Heart right ventricle (tissue), 16 donors: ENCODE results near the gene POM121L2. TPM values are rescaled to one million over a fixed set of nuclear protein-coding genes. Genes with fewer than 3 reads are reported as not detected.

Source experiments
- ATAC-seq, 8 donors: fragments of 200-7000 bp; cut with Tn5 transposase; one replicate each; pipeline ENCODE4 v1.9.1; 2020; ENCODE audit warnings: mild to moderate bottlenecking in 8 of 8, moderate library complexity in 8 of 8, moderate number of reproducible peaks in 1 of 8
- DNase-seq, 2 donors: peaks; one replicate each; pipeline ENCODE4 v3.0.0-alpha.2; 2020
- H3K27ac ChIP-seq, 10 donors: fragments of 200-600 bp; sonication (generic) in 2 of 10; one replicate each; pipeline versions ENCODE4 v1.5.0 to v1.8.0; 2020 to 2022; ENCODE audit warnings: mild to moderate bottlenecking in 3 of 10
- H3K27me3 ChIP-seq, 7 donors: fragments of 200-600 bp; one replicate each; pipeline ENCODE4 v1.8.0; 2021 to 2022; ENCODE audit warnings: mild to moderate bottlenecking in 2 of 7
- H3K36me3 ChIP-seq, 9 donors: fragments of 200-600 bp; sonication (generic) in 1 of 9; one replicate each; pipeline versions ENCODE4 v1.5.0 to v1.8.0; 2020 to 2022; ENCODE audit warnings: mild to moderate bottlenecking in 2 of 9
- H3K4me1 ChIP-seq, 9 donors: fragments of 200-600 bp; sonication (generic) in 1 of 9; one replicate each; pipeline versions ENCODE4 v1.5.0 to v1.8.0; 2020 to 2022; ENCODE audit warnings: mild to moderate bottlenecking in 4 of 9
- H3K4me3 ChIP-seq, 10 donors: fragments of 200-600 bp; sonication (generic) in 2 of 10; one replicate each; pipeline versions ENCODE4 v1.5.0 to v1.8.0; 2020 to 2022; ENCODE audit warnings: mild to moderate bottlenecking in 7 of 10, moderate library complexity in 2 of 10
- H3K9me3 ChIP-seq, 11 donors: fragments of 200-600 bp in 10 of 11; sonication (generic) in 2 of 11; one replicate each; pipeline versions ENCODE4 v1.5.0 to v1.8.0; 2013 to 2022; ENCODE audit warnings: mild to moderate bottlenecking in 2 of 11, control low read depth in 1 of 11, moderate library complexity in 1 of 11
- WGBS, 2 donors: extraction: QIAGEN DNeasy Blood & Tissue Kit; methylation state at CpG; one replicate each; pipeline ENCODE4 v1.1.7; 2013; ENCODE audit warnings: inconsistent platforms in 1 of 2; 5-methylcytosine and 5-hydroxymethylcytosine counted together
- intact Hi-C, 10 donors: fragments of 100-400 bp; cut with DNase I; formaldehyde crosslinking; loops; one replicate each; pipeline versions ENCODE4 v1.11.1 to v1.14.2; 2022
- polyA plus RNA-seq, 2 donors: library from polyadenylated mRNA; stranded (reverse); fragments of 200-250 nt; gene quantifications; one replicate each; pipeline ENCODE4 v1.2.3, GENCODE V29; 2013
- total RNA-seq, 10 donors: library from RNA; stranded (reverse); fragmentation: NEBNext Ultra II Directional in 3 of 10; extraction: Animal tissue kit (Norgen Biotek cat#: 25700) in 3 of 10; gene quantifications; one replicate each; pipeline versions ENCODE4 v1.2.1 to v1.2.4, GENCODE V29; 2021 to 2023
- TF ChIP-seq, protein P1 (sequence below), 9 donors: fragments of 200-600 bp; sonication (generic) in 2 of 9; IDR thresholded peaks; one replicate each; pipeline versions ENCODE4 v1.5.0 to v1.8.0; 2021 to 2022; ENCODE audit warnings: antibody characterized with exemption in 9 of 9, mild to moderate bottlenecking in 5 of 9, moderate library complexity in 1 of 9
- donor health status: Arrhythmogenic right ventricular cardiomyopathy.
- donor health status: ischemic (EF 13 %, LVEDD 7.1; RV severe dilation, severe dysfunction).
- donor health status: healthy with polysubstance abuse.
- donor health status: DM: no; HTN: yes; CAD: no.
- donor health status: DM: no; HTN: no; CAD: no.
- donor health status: ischemic (EF 25% LVEDD 6.9; RV normal size, moderate dysfunction).
- donor health status: ischemic (EF 25% LVEDD 5.7; RV mildly dilated, moderate dysfunction).
- donor health status: healthy.
- donor health status: DM: yes; HTN: yes; CAD: no.
- donor health status: Ischemic cardiomyopathy.
- donor health status: ischemic (EF 35%, LVEDD 5.7; RV mildly dilated, moderate dysfunction).
- donor health status: nonischemic (EF 11% LVEDD 7.7; RV severe dilation, severe dysfunction).
- donor health status: DM: yes; HTN: yes; CAD: no.
- donor health status: PGD.
- donor health status: ischemic (EF 29% LVEDD 5.4; RV normal size, mild dysfunction).
- donor health status: nonischemic (EF 23%, LVEDD 6.1; RV moderate dilation, normal function).

POM121L2 gene
- total and polyA plus RNA-seq, 12 donors, result not detected

DNA sequence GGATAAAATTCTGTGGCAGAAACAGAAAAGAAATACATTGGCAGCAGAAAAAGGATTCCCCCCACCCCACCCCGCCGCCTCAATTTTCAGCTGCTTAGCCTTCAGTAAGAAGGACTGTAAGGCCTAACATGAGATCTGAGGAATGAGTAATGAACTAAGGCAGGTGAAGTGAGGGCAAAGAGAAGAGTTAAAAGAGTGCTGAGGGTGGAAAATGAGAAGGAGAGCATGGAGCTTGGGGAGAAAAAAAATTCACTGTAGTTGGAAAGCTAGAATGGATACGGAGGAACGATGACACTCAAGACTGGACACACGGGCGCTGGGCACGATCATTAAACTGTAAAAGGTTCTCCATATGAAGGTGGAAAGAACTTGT, 14.6 kb downstream of the POM121L2 start:
- no peak overlapping the region for H3K4me3 ChIP-seq
- H3K27ac ChIP-seq, result no peak overlapping the region
- peaks cover 20 to 100% (median 100%) of the 10 kb centered on the region in 7 donors for H3K27me3 ChIP-seq
- WGBS, 2 donors, result 11 to 14% methylated on average over 7 of the region's 7 CpGs
- intact Hi-C loops, result no loop called here
- no peaks in the 10 kb centered on the region for H3K36me3 ChIP-seq
- peaks cover 0 to 4% (median 0%) of the 10 kb centered on the region in 9 donors for H3K4me1 ChIP-seq
- H3K9me3 ChIP-seq, result peaks cover 0 to 14% (median 0%) of the 10 kb centered on the region in 11 donors
- DNase-seq (no peak), ATAC-seq (no peak)
- TF ChIP-seq, protein P1, sequence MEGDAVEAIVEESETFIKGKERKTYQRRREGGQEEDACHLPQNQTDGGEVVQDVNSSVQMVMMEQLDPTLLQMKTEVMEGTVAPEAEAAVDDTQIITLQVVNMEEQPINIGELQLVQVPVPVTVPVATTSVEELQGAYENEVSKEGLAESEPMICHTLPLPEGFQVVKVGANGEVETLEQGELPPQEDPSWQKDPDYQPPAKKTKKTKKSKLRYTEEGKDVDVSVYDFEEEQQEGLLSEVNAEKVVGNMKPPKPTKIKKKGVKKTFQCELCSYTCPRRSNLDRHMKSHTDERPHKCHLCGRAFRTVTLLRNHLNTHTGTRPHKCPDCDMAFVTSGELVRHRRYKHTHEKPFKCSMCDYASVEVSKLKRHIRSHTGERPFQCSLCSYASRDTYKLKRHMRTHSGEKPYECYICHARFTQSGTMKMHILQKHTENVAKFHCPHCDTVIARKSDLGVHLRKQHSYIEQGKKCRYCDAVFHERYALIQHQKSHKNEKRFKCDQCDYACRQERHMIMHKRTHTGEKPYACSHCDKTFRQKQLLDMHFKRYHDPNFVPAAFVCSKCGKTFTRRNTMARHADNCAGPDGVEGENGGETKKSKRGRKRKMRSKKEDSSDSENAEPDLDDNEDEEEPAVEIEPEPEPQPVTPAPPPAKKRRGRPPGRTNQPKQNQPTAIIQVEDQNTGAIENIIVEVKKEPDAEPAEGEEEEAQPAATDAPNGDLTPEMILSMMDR (IDR thresholded peaks at IDR 0.05), result no peak

DNA sequence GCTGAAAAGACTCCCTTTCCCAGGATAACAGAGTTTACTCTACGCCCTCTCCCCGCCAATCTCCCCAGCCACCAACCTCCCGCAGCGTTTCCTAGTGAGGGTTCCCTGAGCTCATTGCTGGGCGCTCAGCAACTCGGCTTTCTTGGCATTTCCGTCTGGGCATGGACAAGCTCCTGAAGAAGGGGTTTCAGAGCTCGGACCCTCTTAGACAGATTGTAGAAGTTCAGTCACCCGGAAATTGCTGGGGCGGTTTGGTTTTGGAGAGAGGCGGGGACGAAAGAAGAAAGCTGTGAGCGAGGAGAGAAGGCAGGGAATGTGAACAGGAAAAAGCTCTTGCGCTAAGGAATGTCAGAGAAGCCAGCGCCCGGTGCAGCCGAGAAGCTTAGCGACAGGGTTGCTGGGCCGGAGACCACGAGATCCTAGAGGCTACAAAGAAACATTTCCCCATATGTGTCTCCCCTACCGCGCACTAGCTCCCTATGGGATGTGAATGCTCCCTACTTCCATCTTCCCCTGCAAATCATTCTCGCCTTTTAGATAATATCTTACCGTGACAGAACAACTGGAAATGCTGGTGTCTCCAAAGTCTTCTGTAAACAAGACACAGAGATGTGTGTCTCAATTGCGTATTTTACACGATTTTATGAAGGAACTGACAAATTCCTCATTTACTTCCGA, 15.8 kb downstream of the POM121L2 start:
- ATAC-seq (no peak), DNase-seq (no peak)
- peaks cover 0 to 24% (median 0%) of the 10 kb centered on the region in 11 donors for H3K9me3 ChIP-seq
- H3K27me3 ChIP-seq, result peaks cover 16 to 100% (median 100%) of the 10 kb centered on the region in 7 donors
- H3K4me1 ChIP-seq, result peaks cover 0 to 4% (median 0%) of the 10 kb centered on the region in 9 donors
- intact Hi-C loops, result no loop called here
- H3K27ac ChIP-seq, result no peak overlapping the region
- TF ChIP-seq, protein P1 (IDR thresholded peaks at IDR 0.05), result no peak
- no peak overlapping the region for H3K4me3 ChIP-seq
- WGBS, 2 donors, result 2 to 3% methylated on average over 27 of the region's 27 CpGs
- H3K36me3 ChIP-seq, result no peaks in the 10 kb centered on the region

DNA sequence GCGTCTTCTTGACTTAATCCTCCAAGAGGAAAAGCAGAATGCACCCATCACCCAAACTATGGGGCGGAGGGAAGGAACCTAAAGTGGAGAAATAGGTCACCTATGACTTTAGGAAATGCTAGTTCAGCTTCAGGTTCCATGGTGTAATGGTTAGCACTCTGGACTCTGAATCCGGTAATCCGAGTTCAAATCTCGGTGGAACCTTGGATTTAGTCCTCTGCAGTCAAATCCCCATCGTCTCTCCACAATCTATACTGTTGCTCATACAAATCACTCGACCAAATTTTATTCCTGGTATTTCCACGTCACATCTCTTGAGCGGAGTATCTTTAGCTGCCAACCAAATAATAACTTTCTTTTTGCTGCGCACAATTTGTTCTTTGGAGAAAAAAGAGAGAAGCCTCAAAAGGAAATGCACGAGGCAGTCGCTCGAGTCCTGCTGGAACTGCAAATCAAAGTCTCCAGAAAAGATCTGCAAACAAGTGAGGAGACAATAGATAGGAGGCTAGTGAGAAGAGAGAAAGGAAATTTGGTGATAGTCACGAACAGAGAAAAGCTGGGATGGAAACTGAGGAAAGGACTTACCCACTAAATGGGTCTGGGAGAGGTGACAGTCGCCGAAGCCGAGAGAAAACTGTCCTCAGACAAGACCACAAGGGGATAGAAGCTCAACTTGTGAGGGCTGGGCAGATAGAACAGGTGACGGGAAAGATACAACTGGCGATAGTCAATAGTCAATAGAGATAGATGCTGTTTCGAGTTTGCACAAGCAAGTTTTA, 16.6 kb downstream of the POM121L2 start:
- TF ChIP-seq, protein P1 (IDR thresholded peaks at IDR 0.05), result no peak
- WGBS, 2 donors, result 4 to 5% methylated on average over 20 of the region's 20 CpGs
- peak overlapping the region in 1 of 10 donors; percentile 2 for H3K4me3 ChIP-seq
- DNase-seq, result no peak
- intact Hi-C loops, result no loop called here
- ATAC-seq, result no peak
- peaks cover 0 to 25% (median 0%) of the 10 kb centered on the region in 11 donors for H3K9me3 ChIP-seq
- H3K4me1 ChIP-seq, result peaks cover 0 to 4% (median 0%) of the 10 kb centered on the region in 9 donors
- peaks cover 23 to 100% (median 100%) of the 10 kb centered on the region in 7 donors for H3K27me3 ChIP-seq
- H3K36me3 ChIP-seq, result no peaks in the 10 kb centered on the region
- H3K27ac ChIP-seq, result no peak overlapping the region

DNA sequence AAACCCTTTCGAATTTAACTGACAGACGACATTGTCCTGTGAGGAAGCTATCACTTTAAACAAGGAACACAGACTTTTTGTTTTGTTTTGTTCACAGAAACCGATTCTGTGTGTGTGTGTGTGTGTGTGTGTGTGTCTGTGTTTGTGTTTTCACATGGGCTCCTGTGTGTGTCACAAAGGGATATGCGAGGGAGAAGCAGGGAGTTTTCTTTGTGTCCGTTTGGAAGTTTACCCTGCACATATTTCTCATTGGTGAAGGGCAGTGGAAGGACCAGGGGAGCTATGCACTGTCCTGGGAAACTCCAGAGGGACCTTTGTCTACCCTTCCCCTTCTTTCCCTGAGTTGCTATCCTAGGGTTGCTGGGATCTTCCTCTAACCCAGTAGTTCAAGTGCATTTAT, 17.7 kb downstream of the POM121L2 start:
- DNase-seq (no peak), ATAC-seq (no peak)
- no peak overlapping the region for H3K27ac ChIP-seq
- H3K9me3 ChIP-seq, result peaks cover 0 to 25% (median 0%) of the 10 kb centered on the region in 11 donors
- TF ChIP-seq, protein P1 (IDR thresholded peaks at IDR 0.05), result no peak
- 18 to 20% methylated on average over 5 of the region's 5 CpGs for WGBS, 2 donors
- peak overlapping the region in 1 of 10 donors; percentile 2 for H3K4me3 ChIP-seq
- H3K36me3 ChIP-seq, result no peaks in the 10 kb centered on the region
- H3K4me1 ChIP-seq, result peaks cover 0 to 4% (median 0%) of the 10 kb centered on the region in 9 donors
- peaks cover 29 to 100% (median 100%) of the 10 kb centered on the region in 7 donors for H3K27me3 ChIP-seq
- intact Hi-C loops, result no loop called here
